Measurements from ENCODE around the gene NUDT19.

GRCh38 chr19:32692727-32693061, 1.1 kb downstream of the NUDT19 start:
- TF ChIP-seq CTCF (IDR thresholded peaks at IDR 0.05) = no peak
- no peak for TF ChIP-seq POLR2A (IDR thresholded peaks at IDR 0.05)

Data from ovary (tissue), 3 donors.